GM23338 (cell line): Measurements from ENCODE around the gene MTHFS. TPM values are rescaled to one million over a fixed set of nuclear protein-coding genes. Genes with fewer than 3 reads are reported as not detected.

Source experiments
- ATAC-seq: fragments of 200-7000 bp; cut with Tn5 transposase; 3 replicates; pipeline ENCODE4 v1.9.1; 2020
- DNase-seq: peaks from one replicate; pipeline ENCODE4 v3.0.0-alpha.2; 2015; ENCODE audit warnings: low spot score
- H2AFZ ChIP-seq: fragments of 200-600 bp; sonication (generic); 2 replicates; pipeline ENCODE4 v1.8.0; 2016; ENCODE audit warnings: antibody characterized with exemption, mild to moderate bottlenecking, moderate library complexity
- H3F3A ChIP-seq: fragments of 200-600 bp; sonication (generic); replicated peaks from 2 replicates; pipeline ENCODE4 v1.8.0; 2017; ENCODE audit warnings: antibody characterized with exemption, mixed run types, low read depth
- H3K27ac ChIP-seq: fragments of 200-600 bp; sonication (generic); 2 replicates; pipeline ENCODE4 v1.6.1; 2016; ENCODE audit warnings: low read depth
- H3K27me3 ChIP-seq: fragments of 200-600 bp; sonication (generic); 2 replicates; pipeline ENCODE4 v1.8.0; 2016; ENCODE audit warnings: mild to moderate bottlenecking, mixed run types, moderate library complexity; ENCODE audit not compliant: insufficient read depth
- H3K36me3 ChIP-seq: fragments of 200-600 bp; sonication (generic); 2 replicates; pipeline ENCODE4 v1.8.0; 2016; ENCODE audit warnings: mild to moderate bottlenecking; ENCODE audit not compliant: insufficient read depth
- H3K4me1 ChIP-seq: fragments of 200-600 bp; sonication (generic); 2 replicates; pipeline ENCODE4 v1.8.0; 2016; ENCODE audit warnings: mild to moderate bottlenecking, moderate library complexity; ENCODE audit not compliant: insufficient read depth
- H3K4me2 ChIP-seq: fragments of 200-600 bp; sonication (generic); 2 replicates; pipeline ENCODE4 v1.7.1; 2017; ENCODE audit warnings: mixed run types
- H3K4me3 ChIP-seq: fragments of 200-600 bp; sonication (generic); 2 replicates; pipeline ENCODE4 v1.6.1; 2016; ENCODE audit warnings: mixed run types
- H3K79me2 ChIP-seq: fragments of 200-600 bp; sonication (generic); replicated peaks from 2 replicates; pipeline ENCODE4 v1.8.0; 2017; ENCODE audit warnings: mild to moderate bottlenecking; ENCODE audit not compliant: insufficient read depth
- H3K9me2 ChIP-seq: fragments of 200-600 bp; sonication (generic); 2 replicates; pipeline ENCODE4 v1.8.0; 2017; ENCODE audit not compliant: insufficient read depth
- H4K20me1 ChIP-seq: fragments of 200-600 bp; sonication (generic); replicated peaks from 2 replicates; pipeline ENCODE4 v1.8.0; 2017; ENCODE audit warnings: mild to moderate bottlenecking; ENCODE audit not compliant: insufficient read depth
- H3K27ac Mint-ChIP-seq: 2 replicates; pipeline ENCODE4 v1.8.0; 2020; ENCODE audit warnings: inconsistent platforms, mild to moderate bottlenecking, moderate library complexity, mixed read lengths
- H3K27me3 Mint-ChIP-seq: 3 replicates; pipeline ENCODE4 v1.8.0; 2022; ENCODE audit warnings: low read depth, mild to moderate bottlenecking, moderate library complexity, mixed read lengths, inconsistent platforms; ENCODE audit not compliant: insufficient read depth, poor library complexity
- H3K36me3 Mint-ChIP-seq: 3 replicates; pipeline ENCODE4 v1.8.0; 2021; ENCODE audit warnings: low read depth, mild to moderate bottlenecking, inconsistent platforms, moderate library complexity, mixed read lengths
- H3K4me1 Mint-ChIP-seq: 3 replicates; pipeline ENCODE4 v1.8.0; 2020; ENCODE audit warnings: mild to moderate bottlenecking, inconsistent platforms, mixed read lengths
- H3K4me3 Mint-ChIP-seq: 3 replicates; pipeline ENCODE4 v1.8.0; 2021; ENCODE audit warnings: moderate library complexity, mild to moderate bottlenecking, inconsistent platforms, mixed read lengths
- H3K9me3 Mint-ChIP-seq: 3 replicates; pipeline ENCODE4 v1.8.0; 2020; ENCODE audit warnings: moderate library complexity, mild to moderate bottlenecking, inconsistent platforms, mixed read lengths
- ZNF462 ChIP-seq: fragments of 250-450 bp; sonication (Bioruptor Pico); IDR thresholded peaks from 2 replicates; pipeline ENCODE4 v1.5.0; 2020; ENCODE audit warnings: mild to moderate bottlenecking, moderate library complexity
- polyA plus RNA-seq: library from polyadenylated mRNA; unstranded; fragments of >200 nt; fragmentation: Nextera tagmentation; extraction: Ambion mirVana; gene quantifications from 2 replicates; pipeline ENCODE4 v1.2.1, GENCODE V29; 2016
- total RNA-seq: library from RNA; depleted of rRNA; stranded (reverse); fragments of >200 nt; shearing (Covaris generic); gene quantifications from 2 replicates; pipeline ENCODE4 v1.2.3, GENCODE V29; 2014
- TF ChIP-seq, protein P1 (sequence below), 2 experiments: fragments of 200-600 bp in 1 of 2; sonication (generic) in 1 of 2; conservative IDR thresholded peaks; 2 replicates each; pipeline versions ENCODE4 v1.5.1 to v1.6.1; 2016 to 2017; ENCODE audit warnings: antibody characterized with exemption in 2 of 2, low read depth in 2 of 2, mild to moderate bottlenecking in 2 of 2, moderate library complexity in 1 of 2

MTHFS gene
- total and polyA plus RNA-seq, 2 experiments from 2014 or later, result 33.2 to 62.0 TPM

- Mint-ChIP-seq H3K27ac (no peak overlapping the region), H3K4me3 (no peak overlapping the region), H3K27me3 (peaks cover 3% of the 10 kb centered on the region), H3K9me3 (no peaks in the 10 kb centered on the region), H3K4me1 (peaks cover 8% of the 10 kb centered on the region), H3K36me3 (0 out of 3 replicates have a peak, but pooled peaks cover 3% of the 10 kb centered on the region)
- Histone ChIP-seq H3K4me3 (no peak overlapping the region), H2AFZ (no peak overlapping the region), H3K79me2 (peaks cover 9% of the 10 kb centered on the region), H3K4me1 (no peaks in the 10 kb centered on the region), H3K9me2 (no peaks in the 10 kb centered on the region), H3K36me3 (no peaks in the 10 kb centered on the region), H3K27ac (no peak overlapping the region), H3K27me3 (no peaks in the 10 kb centered on the region), H3K4me2 (no peak overlapping the region), H3F3A (no peaks in the 10 kb centered on the region), H4K20me1 (no peaks in the 10 kb centered on the region)
- ATAC-seq (no peak), DNase-seq (no peak)
- TF ChIP-seq, protein P1, sequence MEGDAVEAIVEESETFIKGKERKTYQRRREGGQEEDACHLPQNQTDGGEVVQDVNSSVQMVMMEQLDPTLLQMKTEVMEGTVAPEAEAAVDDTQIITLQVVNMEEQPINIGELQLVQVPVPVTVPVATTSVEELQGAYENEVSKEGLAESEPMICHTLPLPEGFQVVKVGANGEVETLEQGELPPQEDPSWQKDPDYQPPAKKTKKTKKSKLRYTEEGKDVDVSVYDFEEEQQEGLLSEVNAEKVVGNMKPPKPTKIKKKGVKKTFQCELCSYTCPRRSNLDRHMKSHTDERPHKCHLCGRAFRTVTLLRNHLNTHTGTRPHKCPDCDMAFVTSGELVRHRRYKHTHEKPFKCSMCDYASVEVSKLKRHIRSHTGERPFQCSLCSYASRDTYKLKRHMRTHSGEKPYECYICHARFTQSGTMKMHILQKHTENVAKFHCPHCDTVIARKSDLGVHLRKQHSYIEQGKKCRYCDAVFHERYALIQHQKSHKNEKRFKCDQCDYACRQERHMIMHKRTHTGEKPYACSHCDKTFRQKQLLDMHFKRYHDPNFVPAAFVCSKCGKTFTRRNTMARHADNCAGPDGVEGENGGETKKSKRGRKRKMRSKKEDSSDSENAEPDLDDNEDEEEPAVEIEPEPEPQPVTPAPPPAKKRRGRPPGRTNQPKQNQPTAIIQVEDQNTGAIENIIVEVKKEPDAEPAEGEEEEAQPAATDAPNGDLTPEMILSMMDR (conservative IDR thresholded peaks at IDR 0.05; ENCODE audit: low read depth in 2 of 2), result peak in 1 of 2 experiments; percentile 27; a peak in 1 of 4 replicates
- TF ChIP-seq ZNF462 (CRISPR knock-in tag), result no peak
Measured at GRCh38 chr15:79858469-79858868, 38.3 kb downstream of the MTHFS start.
